PC-3 (cell line): ENCODE measurements around the gene SIGLECL1. TPM values are rescaled to one million over a fixed set of nuclear protein-coding genes. Genes with fewer than 3 reads are reported as not detected.

Experiments used
- ATAC-seq: fragments of 200-7000 bp; cut with Tn5 transposase; 2 replicates; pipeline ENCODE4 v1.9.1; 2020; ENCODE audit warnings: mild to moderate bottlenecking, moderate library complexity
- BruUV-seq: library from RNA; stranded (reverse); fragments of 400-500 nt; replicated peaks from 2 replicates; lab custom pipeline; 2021; lab: Mats Ljungman, UMichigan
- CTCF ChIA-PET: fragments of 300-600 bp; sonication (Branson Sonifier 250); formaldehyde crosslinking; loops from one replicate; lab custom pipeline; 2022; ENCODE audit warnings: antibody characterized with exemption; lab: Charles Lee
- POLR2A ChIA-PET: fragments of 300-600 bp; sonication (Branson Sonifier 250); formaldehyde crosslinking; loops from one replicate; lab custom pipeline; 2022; ENCODE audit warnings: antibody characterized with exemption; ENCODE audit not compliant: unreplicated experiment; lab: Charles Lee
- DNase-seq: peaks from one replicate; pipeline ENCODE4 v3.0.0-alpha.2; 2015
- H2AFZ ChIP-seq: fragments of 300-600 bp; sonication (generic); 2 replicates; pipeline ENCODE4 v1.6.0; 2016; ENCODE audit warnings: antibody characterized with exemption, low read length
- H3F3A ChIP-seq: fragments of 300-600 bp; sonication (generic); one replicate; pipeline ENCODE4 v1.6.0; 2017; ENCODE audit warnings: antibody characterized with exemption, low read length, control low read depth, mild to moderate bottlenecking; ENCODE audit not compliant: unreplicated experiment
- H3K27ac ChIP-seq: fragments of 300-600 bp; sonication (generic); 2 replicates; pipeline ENCODE4 v1.5.1; 2016; ENCODE audit warnings: mild to moderate bottlenecking, low read length
- H3K27me3 ChIP-seq: fragments of 300-600 bp; sonication (generic); 2 replicates; pipeline ENCODE4 v1.6.1; 2016; ENCODE audit warnings: low read length, mixed read lengths
- H3K36me3 ChIP-seq: fragments of 300-600 bp; sonication (generic); 2 replicates; pipeline ENCODE4 v1.6.1; 2016; ENCODE audit warnings: low read depth, mixed run types, low read length, mixed read lengths
- H3K4me1 ChIP-seq: fragments of 300-600 bp; sonication (generic); 2 replicates; pipeline ENCODE4 v1.5.1; 2016; ENCODE audit warnings: low read length; ENCODE audit not compliant: insufficient read depth
- H3K4me2 ChIP-seq: fragments of 300-600 bp; sonication (generic); 2 replicates; pipeline ENCODE4 v1.6.0; 2016; ENCODE audit warnings: low read length
- H3K4me3 ChIP-seq: fragments of 300-600 bp; sonication (generic); 2 replicates; pipeline ENCODE4 v1.5.1; 2016; ENCODE audit warnings: mild to moderate bottlenecking, low read length, mixed read lengths
- H3K79me2 ChIP-seq: fragments of 300-600 bp; sonication (generic); 2 replicates; pipeline ENCODE4 v1.6.1; 2017; ENCODE audit warnings: low read length, mixed read lengths
- H3K9ac ChIP-seq: fragments of 300-600 bp; sonication (generic); 2 replicates; pipeline ENCODE4 v1.6.0; 2016; ENCODE audit warnings: mild to moderate bottlenecking, low read length
- H3K9me2 ChIP-seq: fragments of 300-600 bp; sonication (generic); replicated peaks from 2 replicates; pipeline ENCODE4 v1.6.1; 2016; ENCODE audit warnings: mixed run types, low read length, mixed read lengths
- H3K9me3 ChIP-seq: fragments of 300-600 bp; sonication (generic); 2 replicates; pipeline ENCODE4 v1.6.1; 2016; ENCODE audit warnings: low read length, mixed read lengths
- H4K20me1 ChIP-seq: fragments of 300-600 bp; sonication (generic); 2 replicates; pipeline ENCODE4 v1.6.1; 2016; ENCODE audit warnings: low read length, mixed read lengths
- EZH2 ChIP-seq: fragments of 300-600 bp; sonication (generic); IDR thresholded peaks from one replicate; pipeline ENCODE4 v1.6.1; 2017; ENCODE audit warnings: antibody characterized with exemption, mild to moderate bottlenecking, low read length; ENCODE audit not compliant: unreplicated experiment
- EZH2phosphoT487 ChIP-seq: fragments of 300-600 bp; sonication (generic); IDR thresholded peaks from 2 replicates; pipeline ENCODE4 v1.6.1; 2018; ENCODE audit warnings: mild to moderate bottlenecking, antibody characterized with exemption, low read length, borderline replicate concordance
- intact Hi-C: fragments of 100-400 bp; cut with micrococcal nuclease; formaldehyde crosslinking; loops from 2 replicates; pipeline ENCODE4 v1.9.0; 2023
- total RNA-seq: library from RNA; depleted of rRNA; stranded (reverse); fragments of >200 nt; gene quantifications from 2 replicates; pipeline ENCODE4 v1.2.3, GENCODE V29; 2014
- TF ChIP-seq, protein P1 (sequence below): fragments of 300-600 bp; sonication (generic); conservative IDR thresholded peaks from 2 replicates; pipeline ENCODE4 v1.5.1; 2017; ENCODE audit warnings: antibody characterized with exemption, low read depth, mild to moderate bottlenecking, low read length

SIGLECL1 gene
- total RNA-seq, 1 experiment from 2014 or later = not detected

DNA sequence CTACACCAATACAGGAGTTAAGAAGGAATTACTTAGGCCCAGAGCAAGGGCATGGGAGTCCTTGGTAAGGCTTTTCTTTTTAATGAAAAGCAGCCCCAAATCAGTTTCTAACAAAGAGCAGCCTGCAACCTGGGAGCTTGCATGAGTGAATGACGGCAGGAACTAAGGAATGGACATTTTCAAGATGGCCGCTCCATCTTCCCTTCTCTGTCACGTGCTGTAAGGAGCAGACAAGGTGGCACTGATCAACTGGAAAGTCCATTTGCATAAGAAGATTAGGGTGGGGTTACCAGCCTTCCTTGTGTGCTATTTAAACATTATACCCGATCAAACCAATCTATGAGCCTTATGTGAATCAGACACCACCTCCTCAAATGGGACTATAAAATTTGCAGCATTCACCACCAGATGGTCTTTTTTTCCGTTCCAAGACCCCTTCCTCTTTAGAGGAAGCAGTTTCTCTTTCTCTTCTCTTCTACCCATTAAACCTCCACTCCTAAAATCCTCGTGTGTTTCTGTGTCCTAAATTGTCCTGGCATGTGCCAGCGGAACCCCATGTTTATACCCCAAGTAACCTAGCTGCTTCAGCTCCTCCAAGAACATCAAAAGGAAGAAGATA is 2.8 kb upstream of the SIGLECL1 start:
- TF ChIP-seq, protein P1, sequence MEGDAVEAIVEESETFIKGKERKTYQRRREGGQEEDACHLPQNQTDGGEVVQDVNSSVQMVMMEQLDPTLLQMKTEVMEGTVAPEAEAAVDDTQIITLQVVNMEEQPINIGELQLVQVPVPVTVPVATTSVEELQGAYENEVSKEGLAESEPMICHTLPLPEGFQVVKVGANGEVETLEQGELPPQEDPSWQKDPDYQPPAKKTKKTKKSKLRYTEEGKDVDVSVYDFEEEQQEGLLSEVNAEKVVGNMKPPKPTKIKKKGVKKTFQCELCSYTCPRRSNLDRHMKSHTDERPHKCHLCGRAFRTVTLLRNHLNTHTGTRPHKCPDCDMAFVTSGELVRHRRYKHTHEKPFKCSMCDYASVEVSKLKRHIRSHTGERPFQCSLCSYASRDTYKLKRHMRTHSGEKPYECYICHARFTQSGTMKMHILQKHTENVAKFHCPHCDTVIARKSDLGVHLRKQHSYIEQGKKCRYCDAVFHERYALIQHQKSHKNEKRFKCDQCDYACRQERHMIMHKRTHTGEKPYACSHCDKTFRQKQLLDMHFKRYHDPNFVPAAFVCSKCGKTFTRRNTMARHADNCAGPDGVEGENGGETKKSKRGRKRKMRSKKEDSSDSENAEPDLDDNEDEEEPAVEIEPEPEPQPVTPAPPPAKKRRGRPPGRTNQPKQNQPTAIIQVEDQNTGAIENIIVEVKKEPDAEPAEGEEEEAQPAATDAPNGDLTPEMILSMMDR = no peak
- no peak for TF ChIP-seq EZH2
- TF ChIP-seq EZH2phosphoT487 = no peak
- BruUV-seq = no TSS peak
- no peak for DNase-seq
- no peaks in the 10 kb centered on the region for H3K79me2 ChIP-seq
- no peak for ATAC-seq
- no peaks in the 10 kb centered on the region for H3K36me3 ChIP-seq
- peaks cover 37% of the 10 kb centered on the region for H3K27me3 ChIP-seq
- POLR2A ChIA-PET = no interaction called here
- H3K9me2 ChIP-seq = no peaks in the 10 kb centered on the region
- H3K27ac ChIP-seq = no peak overlapping the region
- no peak overlapping the region for H3K4me3 ChIP-seq
- H4K20me1 ChIP-seq = no peaks in the 10 kb centered on the region
- H3K9me3 ChIP-seq = no peaks in the 10 kb centered on the region
- intact Hi-C loops = no loop called here
- no peaks in the 10 kb centered on the region for H3F3A ChIP-seq
- no peak overlapping the region for H3K4me2 ChIP-seq
- H3K4me1 ChIP-seq = no peaks in the 10 kb centered on the region
- H3K9ac ChIP-seq = no peak overlapping the region
- H2AFZ ChIP-seq = no peak overlapping the region
- CTCF ChIA-PET = no interaction called here

DNA sequence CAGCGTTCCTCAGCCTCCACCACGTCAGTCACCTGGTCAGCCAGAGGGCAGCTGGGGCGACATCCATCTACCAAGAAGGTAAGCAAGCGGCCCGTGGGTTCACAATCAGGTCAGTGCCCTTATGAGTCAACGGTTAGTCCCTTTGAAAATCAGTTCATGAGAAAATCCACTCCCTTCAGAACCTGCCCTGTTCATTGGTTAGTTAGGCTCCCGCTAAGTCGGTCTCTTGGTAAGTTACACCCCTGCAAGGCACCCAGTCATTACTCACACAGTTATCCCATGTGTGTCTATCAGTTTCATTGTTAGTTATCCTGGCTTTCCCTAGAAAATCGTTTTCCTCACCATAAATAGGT is 564 bp downstream of the SIGLECL1 start:
- no peak for ATAC-seq
- no peaks in the 10 kb centered on the region for H3K9me3 ChIP-seq

More for the DNA sequence above, 564 bp downstream of the SIGLECL1 start:
- CTCF ChIA-PET = no interaction called here
- Histone ChIP-seq H3K4me3 (no peak overlapping the region), H4K20me1 (no peaks in the 10 kb centered on the region), H3K79me2 (no peaks in the 10 kb centered on the region), H3K9me2 (no peaks in the 10 kb centered on the region), H3K27ac (no peak overlapping the region), H2AFZ (no peak overlapping the region), H3K27me3 (peaks cover 54% of the 10 kb centered on the region), H3F3A (no peaks in the 10 kb centered on the region), H3K4me1 (no peaks in the 10 kb centered on the region), H3K9ac (no peak overlapping the region), H3K36me3 (no peaks in the 10 kb centered on the region), H3K4me2 (no peak overlapping the region)
- POLR2A ChIA-PET = no interaction called here
- TF ChIP-seq EZH2 = no peak
- TF ChIP-seq EZH2phosphoT487 = no peak
- TF ChIP-seq, protein P1 = no peak
- intact Hi-C loops = no loop called here
- no TSS peak for BruUV-seq
- DNase-seq = no peak
